GM18519 (cell line): Measurements from ENCODE around the gene EYS.

Experiments
- ATAC-seq: cut with Tn5 transposase; IDR thresholded peaks from one replicate; pipeline ENCODE4 v1.9.1; 2021; ENCODE audit warnings: mild to moderate bottlenecking, moderate library complexity; ENCODE audit not compliant: unreplicated experiment, low FRiP score

Gene EYS

DNA sequence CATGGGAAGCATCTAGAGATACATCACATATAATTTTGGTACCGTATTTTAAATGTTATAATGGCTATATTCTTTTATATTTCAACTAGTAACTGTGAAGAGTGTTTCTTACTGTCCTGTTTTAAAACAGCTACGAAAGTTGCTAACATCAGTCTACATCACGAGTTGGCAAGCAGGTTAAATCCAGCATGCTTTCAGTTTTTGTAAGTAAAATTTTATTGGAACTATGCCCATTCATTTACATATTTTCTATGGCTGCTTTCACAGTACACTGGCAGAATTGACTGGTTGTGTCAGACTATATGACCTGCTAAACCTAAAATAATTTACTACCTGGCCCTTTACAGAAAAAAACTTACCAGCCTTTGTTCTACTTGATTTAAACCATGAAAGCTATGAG lies 1593.3 kb downstream of the EYS start:
- no peak for ATAC-seq

DNA sequence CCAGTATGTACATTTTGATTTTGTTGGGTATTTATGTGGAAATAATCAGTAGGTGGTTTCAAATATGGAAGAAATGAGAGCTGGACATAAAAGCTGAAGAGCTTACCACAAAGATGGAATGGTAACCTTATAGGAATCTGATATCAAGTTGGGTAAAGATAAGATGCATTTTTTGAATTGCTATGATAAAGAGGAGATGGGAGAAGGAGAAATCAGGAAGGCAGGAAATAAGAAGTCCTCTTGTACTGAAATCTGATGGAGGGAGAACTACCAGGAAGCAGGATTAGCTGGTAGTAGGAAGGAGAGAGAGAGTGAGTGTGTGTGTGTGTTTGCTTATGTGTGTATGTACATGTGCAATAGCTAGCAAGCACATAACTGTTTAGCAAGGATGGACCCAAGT lies 1603.0 kb downstream of the EYS start:
- ATAC-seq: no peak

DNA sequence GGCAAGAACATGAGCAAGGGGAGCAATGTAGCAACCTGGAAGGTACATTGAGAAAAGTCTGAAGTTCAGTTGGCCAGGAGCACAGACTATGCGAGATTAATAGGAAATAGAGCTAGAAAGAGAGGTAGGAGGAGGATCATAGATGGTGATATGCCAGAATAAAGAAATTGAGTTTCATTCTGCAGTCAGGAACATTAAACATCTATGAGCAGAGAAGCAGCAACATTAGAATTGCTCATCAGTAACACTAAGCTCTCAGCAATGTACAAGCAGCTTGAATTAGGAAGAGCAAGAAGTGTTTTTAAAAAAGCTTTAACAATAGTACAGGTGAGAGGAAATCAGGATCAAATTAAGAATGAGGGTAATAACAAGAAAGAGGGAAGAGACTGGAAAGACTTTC lies 1603.5 kb downstream of the EYS start:
- no peak for ATAC-seq

DNA sequence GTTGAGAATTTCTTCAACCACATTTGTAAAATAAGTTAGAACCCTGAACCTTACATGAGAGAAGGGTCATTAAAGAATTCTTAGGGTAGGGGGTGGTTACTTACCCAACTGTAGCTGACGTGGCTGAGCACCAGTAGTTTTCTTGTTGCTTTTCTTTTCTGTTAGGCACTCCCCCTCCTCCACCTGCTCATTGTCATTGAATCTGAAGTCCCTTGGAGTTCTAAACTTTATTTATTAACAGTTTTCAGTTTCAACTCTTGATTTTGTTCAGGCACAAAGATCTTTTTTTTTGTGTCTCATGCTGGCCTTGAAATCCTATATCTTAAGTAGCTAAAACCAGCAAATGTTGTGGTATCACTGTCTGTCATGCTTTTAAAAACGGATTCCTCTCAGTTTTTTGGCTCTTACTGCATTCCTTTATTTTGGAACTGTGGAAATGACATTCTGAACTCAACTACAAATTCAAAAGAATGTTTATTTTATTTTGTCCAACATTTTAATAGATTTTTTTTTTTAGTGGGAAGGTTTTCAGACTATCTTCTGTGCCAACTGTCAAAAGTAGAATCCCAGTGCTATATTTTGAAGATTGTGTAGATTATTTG lies 1606.2 kb downstream of the EYS start:
- ATAC-seq: no peak

- ATAC-seq: no peak
These were observed 1616.7 kb downstream of the EYS start for GRCh38 chr6:64090352-64090751.

DNA sequence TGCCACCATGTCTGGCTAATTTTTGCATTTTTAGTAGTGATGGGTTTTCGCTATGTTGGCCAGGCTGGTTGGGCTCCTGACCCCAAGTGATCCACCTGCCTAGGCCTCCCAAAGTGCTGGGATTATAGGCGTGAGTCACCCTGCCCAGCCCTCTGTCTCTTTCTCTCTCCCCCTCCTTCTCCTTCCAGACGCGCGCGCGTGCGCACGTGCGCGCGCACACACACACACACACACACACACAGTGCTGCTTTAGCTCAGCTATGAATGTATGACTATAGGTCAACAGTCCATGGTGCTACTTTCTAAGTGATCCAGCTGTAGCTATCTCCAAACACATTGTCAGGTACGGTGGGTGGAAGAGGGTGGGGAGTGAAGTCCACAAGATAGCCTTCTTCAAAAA lies 1621.9 kb downstream of the EYS start:
- ATAC-seq: no peak

DNA sequence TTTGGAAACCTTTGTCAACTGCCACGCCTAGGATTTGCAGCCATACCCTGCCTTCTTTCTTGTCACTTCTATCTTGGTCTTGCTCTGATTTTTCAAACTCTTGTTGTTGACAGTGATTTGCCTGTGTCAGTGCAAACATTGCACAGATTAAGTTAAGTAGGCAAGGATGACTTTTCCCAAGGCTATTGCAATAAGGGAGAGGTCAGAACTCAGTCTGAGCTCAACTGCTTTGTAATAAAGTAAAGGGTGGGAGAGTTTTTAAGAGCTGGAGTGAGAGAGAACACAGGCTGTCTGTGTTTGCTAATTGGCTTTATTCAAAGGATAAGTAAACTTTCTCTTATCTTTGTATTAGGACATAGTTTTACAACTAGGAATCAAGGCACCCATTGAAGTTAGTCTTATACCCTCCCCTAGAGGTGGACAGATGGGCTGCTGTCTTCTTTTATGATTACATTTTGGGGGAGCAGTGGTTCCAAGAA lies 1622.8 kb downstream of the EYS start:
- no peak for ATAC-seq

DNA sequence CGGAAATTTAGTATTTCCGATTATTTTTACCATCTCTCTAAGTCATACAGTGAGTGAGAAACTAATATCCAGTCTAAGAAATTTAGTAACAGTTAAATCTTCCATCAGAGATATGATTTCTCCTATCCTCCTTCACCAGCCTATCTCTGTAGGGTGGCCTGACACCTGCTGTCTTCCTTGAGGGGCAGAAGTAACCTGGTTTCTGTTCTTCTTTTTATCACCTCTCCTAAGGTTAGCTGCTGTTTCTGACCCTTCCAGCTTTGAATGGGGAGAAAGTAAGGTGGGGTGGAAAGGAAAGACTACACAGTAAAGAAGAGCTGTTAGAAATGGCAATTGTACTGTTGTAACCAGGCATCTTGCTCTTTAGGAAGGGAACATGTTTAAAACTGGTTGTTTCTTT lies 1623.8 kb downstream of the EYS start:
- ATAC-seq: no peak

- no peak for ATAC-seq
These were observed 1625.6 kb downstream of the EYS start for GRCh38 chr6:64081453-64081852.

DNA sequence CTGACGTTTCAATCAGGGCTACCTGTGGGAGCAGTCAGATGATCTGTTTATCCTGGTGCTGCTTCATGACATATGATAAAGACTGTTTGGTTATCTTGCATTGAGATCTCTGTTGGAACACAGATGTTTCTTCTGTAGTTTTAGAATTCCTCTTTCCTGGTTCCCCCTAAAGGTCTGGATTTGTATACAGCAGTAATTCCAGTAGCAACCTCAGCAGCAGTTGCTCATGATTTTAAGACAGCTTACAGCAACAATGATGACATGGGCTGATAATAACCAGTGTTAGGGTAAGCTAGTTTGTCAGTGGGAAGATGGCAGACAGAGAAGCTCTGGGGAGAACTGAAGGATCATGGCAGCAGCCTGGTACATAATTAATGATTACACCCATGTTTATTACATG lies 1632.0 kb downstream of the EYS start:
- ATAC-seq: no peak

- ATAC-seq: no peak
These were observed 1634.3 kb downstream of the EYS start for GRCh38 chr6:64072686-64073085.

DNA sequence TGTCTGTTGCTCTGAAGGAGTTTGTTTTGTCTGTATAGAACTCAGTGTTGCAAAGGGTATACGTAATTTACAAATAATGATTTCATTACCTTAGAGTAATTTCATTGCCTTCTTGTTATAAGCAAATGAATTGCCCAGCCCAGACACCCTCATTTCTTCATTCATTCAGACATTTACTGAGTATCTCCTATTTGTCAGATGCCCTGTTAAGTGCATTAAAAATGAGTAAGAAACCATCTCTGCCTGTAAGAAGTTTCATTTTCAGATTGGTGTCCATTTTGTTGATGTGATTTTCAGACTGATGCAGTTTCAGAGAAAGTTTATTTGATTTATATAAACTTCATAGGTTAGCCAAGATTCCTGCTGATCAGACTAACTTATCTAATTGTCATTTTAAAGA lies 1642.1 kb downstream of the EYS start:
- ATAC-seq: no peak

DNA sequence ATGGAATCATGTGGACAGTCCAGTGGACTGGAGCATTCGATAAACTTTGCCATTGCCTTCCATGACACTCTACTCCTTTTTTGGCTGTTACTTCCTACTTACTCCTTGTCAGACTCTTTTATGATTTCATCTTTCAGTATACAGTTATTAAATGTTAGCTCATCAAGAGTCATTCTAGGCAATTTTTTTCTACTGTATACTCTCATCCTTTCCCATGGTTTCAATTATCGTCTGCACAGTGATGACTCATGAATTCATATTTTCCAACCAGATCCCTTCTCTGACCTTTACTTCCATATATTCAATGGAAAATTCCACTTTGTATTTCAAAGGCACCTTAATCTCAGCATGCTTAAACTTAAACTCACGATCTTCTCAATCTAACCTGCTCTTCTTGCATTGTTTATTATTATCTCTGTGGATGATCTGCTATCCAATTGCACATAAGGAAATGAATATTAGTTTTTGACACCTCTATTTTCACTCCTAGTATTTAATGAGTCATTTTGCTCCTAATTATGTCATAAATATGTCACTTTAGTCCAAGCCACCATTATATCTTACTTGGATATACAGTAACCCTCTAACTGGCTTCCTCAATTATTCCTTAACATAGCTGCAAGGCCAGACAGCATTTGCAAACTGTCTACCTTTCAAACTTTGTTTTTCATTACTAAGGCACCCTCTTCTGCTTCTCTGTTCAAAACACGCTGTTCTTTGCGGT lies 1643.9 kb downstream of the EYS start:
- no peak for ATAC-seq

DNA sequence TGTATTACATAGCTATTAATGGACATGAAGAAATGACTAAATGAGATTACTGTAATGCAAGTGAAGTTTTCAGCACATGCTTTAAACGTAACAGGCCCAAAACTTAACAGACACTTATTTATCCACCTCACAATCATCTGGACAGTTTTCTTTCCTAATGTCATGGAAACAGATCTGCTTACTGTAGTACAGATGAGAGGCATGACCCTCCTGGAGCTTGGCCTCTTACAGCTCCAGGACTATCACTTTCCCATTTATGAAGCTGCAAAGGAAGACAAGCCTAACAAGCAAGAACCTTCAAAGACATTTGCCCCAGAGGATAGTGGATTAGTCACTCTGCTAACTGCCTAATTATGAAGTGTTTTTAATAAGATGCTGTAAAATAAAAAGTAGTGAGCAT lies 1652.2 kb downstream of the EYS start:
- no peak for ATAC-seq

DNA sequence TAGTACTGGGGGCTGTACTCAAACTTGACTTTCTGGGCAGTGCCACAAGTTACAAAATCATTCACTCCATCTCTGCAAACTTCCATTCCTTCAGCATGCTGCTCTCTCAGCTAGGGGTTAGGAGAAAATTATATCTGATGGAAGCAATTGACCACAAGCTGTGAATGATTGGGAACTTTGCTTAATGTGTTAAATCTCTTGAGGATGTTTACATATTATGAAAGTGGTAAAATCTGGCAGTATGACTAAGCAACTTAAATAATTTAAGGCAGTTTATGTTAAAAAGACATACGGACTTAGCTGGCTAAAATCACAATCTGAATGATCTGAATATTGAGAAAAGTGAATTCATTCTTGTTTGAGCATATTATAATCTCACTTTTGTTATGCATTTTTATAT lies 1656.4 kb downstream of the EYS start:
- ATAC-seq: no peak

- no peak for ATAC-seq
These were observed 1657.3 kb downstream of the EYS start for GRCh38 chr6:64049736-64050135.

DNA sequence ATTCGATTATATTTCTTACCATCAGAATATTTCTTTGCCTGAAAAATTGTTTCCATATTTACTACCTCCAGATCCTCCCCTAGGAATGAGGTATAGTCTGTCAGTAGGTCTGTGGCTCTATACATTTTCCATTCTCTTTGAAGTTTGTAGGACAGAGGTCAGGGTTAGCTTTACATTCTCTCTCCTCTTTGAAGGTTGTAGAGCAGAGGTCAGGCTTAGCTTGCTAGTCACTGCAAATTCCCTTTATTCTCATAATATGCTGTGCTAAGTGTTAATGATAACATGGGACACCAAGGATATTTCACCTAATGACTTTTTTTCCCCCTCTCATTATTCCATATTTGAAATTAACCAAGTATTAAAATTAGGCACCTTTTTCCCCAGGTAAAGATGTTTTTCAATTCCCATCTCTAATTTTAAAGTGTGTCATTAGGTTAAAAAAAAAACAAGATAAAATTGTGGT lies 1660.2 kb downstream of the EYS start:
- no peak for ATAC-seq

DNA sequence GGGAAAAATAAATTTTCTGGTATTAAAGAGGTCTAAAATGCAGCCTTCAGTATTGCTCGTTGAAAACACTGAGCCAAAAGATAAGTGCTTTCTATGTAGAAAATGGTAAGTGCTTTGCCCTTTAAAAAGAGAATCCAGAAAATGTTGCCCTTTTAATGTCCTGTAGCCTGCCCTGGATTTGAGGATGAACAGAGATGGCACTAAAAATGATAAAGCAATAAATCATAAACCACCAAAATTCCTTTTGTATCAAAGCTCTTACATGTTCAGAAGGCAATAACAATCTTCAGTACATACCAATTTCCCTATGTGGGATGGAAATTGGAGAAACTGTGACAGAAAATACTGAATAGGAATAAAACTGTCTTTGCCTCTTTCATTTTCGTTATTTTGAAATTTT lies 1665.7 kb downstream of the EYS start:
- no peak for ATAC-seq

DNA sequence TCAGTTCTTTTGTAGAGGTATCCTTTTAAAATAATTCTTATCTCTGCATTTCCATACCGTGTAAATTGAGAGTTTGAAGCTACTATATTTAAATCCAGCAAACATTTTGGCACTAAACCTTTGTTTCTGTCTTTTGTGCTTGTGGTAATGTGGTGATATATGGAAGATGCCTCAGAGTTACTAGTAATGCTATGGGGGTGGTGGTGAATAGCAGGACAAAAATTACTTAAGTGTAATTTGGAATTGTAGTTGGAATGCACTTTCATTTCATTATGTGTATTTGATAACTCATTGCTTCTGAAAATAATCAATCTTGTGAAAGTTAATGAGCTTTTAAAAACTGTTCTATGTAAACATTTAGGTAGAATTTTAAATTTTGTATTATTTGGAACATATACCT lies 1666.9 kb downstream of the EYS start:
- no peak for ATAC-seq

DNA sequence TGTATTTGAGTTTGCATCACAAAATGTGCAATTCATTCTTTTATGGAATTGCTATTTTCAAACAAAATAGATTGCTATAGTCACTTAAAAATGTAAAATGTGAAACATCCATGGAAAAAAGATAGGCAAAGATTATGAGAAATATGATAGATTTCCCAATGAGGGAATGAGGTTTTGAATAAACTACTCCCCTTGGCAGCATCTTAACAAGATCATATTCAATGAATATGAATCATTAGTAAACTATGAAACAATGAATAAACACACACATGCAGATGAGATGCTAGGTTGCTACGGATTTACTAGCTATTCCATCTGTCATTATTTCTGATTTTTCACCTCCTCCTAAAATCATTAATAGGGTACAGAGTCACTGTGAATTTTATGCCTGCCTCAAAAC lies 1669.6 kb downstream of the EYS start:
- no peak for ATAC-seq

- ATAC-seq: no peak
These were observed 1671.9 kb downstream of the EYS start for GRCh38 chr6:64034910-64035655.

GRCh38 chr6:64034291-64034690 lies 1672.7 kb downstream of the EYS start:
- no peak for ATAC-seq
